ENCODE results near the gene HS3ST5.

DNA sequence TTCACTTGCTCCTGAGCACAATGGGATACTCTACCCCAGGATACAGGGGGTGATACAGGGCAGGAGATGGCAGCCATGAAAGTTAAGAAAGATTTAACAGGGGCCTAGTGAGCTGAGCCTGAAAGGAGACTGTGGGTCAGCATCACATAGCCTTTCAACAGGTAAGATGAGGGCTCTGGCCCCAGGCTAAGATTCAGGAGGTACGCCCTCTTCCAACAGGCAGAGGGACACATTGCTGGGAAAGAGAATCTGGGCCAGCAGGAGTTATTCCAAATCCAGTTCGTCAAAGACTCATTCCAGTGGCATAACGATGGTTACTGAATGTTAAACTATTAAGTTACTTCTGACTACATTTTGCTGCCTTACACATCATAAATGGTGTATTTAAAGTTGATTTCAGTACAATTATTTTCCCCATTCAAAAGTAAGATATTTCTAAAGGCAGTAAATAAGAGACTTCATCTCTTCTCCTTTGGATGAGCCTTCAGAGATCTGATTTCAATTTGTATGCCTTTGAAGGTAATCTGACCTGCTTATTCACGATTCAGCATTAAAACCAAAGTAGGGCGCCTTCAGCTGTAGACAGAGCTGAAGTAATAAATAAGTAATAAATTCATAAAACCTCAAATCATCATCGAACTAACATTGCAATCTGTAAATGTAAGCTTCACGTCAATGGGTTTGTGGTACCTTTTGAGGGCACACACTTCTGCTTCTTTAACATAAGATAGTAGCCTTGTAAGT is 62.4 kb downstream of the HS3ST5 start:
- TF ChIP-seq CTCF (IDR thresholded peaks at IDR 0.05): no peak
- no peak for TF ChIP-seq POLR2AphosphoS5 (IDR thresholded peaks at IDR 0.05)
- TF ChIP-seq POLR2A (IDR thresholded peaks at IDR 0.05): no peak

All from sigmoid colon (tissue), 4 donors.